LHCN-M2 (cell line): ENCODE measurements around the gene KLHL21. TPM values are rescaled to one million over a fixed set of nuclear protein-coding genes. Genes with fewer than 3 reads are reported as not detected.
"Not testable (repeated sequence)": the region's sequence is repeated elsewhere in the genome, so short reads cannot be mapped to it uniquely, and the experiment has no call there.

Source experiments
- DNase-seq: peaks from one replicate; pipeline ENCODE4 v3.0.0-alpha.2; 2012; ENCODE audit warnings: low read depth
- total RNA-seq: library from RNA; depleted of rRNA; stranded (reverse); fragments of >200 nt; gene quantifications from 2 replicates; pipeline ENCODE4 v1.2.3, GENCODE V29; 2014

Gene KLHL21
- total RNA-seq, 1 experiment from 2014 or later, result 46.8 TPM

DNA sequence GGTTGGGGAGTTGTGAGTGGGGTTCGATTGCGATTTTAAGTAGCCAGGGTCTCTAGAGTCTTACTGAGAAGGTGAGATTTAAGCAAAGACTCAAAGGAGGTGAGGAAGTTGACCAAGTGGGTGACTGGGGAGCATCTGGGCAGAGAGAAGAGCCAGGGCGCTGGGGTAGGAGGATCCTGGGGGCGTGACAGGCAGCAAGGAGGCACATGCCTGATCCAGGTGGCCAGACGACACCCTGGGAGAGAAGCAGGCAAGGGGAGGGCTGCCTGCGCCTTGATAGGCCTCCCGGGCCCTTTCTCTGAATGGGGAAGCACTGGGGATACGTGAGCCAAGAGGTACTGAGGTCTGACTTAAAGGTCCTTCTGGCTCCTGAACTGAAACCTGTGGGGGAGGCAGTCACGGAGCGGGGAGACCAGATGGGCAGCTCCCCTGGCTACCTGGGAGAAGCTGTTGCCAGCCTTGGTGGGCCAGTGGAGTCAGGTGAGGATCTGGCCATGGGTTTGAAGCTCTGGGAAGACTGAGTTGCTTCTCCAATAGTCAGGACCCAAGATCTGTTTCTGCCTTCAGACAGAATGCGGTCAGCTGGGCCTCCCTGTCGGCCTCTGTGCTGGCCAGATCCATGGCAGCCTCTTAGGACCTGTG is 17.5 kb downstream of the KLHL21 start:
- no peak for DNase-seq

- no peak for DNase-seq
These were observed 18.3 kb downstream of the KLHL21 start for GRCh38 chr1:6584126-6585080.

DNA sequence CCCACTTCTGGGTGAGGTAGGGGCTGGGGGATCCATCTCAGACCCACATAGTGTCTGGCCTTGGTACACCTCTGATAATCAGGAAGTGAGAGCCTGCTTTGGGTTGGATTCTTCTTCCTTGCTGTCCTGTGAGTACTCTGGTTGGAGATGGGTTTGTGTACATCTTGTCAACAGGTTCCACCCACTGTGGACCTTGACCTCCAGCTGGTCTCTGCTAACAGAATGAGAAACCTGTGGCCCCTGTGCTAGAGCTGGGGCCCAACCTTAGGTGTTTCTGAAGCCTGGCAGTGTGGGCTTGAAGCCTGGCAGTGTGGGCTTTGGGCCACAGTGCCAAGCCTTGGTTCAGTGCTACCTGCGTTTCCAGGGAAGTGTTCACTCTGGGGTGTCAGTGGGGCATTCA is 20.3 kb downstream of the KLHL21 start:
- no peak for DNase-seq

- DNase-seq, result no peak
These were observed 20.9 kb downstream of the KLHL21 start for GRCh38 chr1:6581561-6582305.

DNA sequence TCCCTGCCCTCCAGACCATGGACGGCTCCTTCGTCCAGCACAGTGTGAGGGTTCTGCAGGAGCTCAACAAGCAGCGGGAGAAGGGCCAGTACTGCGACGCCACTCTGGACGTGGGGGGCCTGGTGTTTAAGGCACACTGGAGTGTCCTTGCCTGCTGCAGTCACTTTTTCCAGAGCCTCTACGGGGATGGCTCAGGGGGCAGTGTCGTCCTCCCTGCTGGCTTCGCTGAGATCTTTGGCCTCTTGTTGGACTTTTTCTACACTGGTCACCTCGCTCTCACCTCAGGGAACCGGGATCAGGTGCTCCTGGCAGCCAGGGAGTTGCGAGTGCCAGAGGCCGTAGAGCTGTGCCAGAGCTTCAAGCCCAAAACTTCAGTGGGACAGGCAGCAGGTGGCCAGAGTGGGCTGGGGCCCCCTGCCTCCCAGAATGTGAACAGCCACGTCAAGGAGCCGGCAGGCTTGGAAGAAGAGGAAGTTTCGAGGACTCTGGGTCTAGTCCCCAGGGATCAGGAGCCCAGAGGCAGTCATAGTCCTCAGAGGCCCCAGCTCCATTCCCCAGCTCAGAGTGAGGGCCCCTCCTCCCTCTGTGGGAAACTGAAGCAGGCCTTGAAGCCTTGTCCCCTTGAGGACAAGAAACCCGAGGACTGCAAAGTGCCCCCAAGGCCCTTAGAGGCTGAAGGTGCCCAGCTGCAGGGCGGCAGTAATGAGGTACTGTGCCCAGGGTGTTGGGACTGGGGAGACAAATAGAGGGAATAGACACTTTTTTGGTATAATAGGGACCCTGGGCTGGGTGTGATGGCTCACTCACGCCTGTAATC is 21.9 kb downstream of the KLHL21 start:
- no peak for DNase-seq

DNA sequence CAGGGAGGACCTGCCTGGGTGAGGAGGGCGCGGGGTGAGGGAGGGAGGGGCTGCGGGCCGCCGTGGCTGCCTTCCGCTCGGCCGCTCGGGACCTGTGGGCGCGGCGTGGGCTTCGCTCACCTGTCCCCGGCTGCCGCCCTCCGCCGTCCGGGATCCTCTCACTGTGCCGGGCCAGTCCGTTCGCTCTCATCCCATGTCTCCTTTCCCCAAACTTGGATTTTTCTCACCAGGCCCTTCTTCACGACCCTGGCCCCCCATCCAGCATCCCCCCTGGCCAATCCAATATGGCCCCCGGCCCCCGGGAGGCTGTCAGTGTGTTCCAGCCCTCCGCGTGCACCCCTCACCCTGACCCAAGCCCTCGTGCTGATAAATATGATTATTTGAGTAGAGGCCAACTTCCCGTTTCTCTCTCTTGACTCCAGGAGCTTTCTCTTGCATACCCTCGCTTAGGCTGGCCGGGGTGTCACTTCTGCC is 22.5 kb downstream of the KLHL21 start:
- DNase-seq, result no peak

DNA sequence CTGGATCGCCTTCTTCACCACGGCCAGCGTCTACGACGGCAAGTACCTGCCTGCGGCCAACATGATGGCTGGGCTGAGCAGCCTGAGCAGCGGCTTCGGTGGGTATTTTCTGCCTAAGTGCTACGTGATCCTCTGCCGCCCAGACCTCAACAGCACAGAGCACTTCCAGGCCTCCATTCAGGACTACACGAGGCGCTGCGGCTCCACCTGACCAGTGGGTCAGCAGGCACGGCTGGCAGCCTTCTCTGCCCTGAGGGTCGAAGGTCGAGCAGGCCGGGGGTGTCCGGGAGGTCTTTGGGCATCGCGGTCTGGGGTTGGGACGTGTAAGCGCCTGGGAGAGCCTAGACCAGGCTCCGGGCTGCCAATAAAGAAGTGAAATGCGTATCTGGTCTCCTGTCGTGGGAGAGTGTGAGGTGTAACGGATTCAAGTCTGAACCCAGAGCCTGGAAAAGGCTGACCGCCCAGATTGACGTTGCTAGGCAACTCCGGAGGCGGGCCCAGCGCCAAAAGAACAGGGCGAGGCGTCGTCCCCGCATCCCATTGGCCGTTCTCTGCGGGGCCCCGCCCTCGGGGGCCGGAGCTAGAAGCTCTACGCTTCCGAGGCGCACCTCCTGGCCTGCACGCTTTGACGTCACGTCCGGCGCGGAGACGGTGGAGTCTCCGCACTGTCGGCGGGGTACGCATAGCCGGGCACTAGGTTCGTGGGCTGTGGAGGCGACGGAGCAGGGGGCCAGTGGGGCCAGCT is 23.1 kb downstream of the KLHL21 start, which contains the start of gene ZBTB48:
TSS of gene ZBTB48 (plus strand) at position 621 of the 745 bp plus-strand sequence. CDS start 616 bp downstream, outside the sequence.
- DNase-seq, result peak; percentile 95

DNA sequence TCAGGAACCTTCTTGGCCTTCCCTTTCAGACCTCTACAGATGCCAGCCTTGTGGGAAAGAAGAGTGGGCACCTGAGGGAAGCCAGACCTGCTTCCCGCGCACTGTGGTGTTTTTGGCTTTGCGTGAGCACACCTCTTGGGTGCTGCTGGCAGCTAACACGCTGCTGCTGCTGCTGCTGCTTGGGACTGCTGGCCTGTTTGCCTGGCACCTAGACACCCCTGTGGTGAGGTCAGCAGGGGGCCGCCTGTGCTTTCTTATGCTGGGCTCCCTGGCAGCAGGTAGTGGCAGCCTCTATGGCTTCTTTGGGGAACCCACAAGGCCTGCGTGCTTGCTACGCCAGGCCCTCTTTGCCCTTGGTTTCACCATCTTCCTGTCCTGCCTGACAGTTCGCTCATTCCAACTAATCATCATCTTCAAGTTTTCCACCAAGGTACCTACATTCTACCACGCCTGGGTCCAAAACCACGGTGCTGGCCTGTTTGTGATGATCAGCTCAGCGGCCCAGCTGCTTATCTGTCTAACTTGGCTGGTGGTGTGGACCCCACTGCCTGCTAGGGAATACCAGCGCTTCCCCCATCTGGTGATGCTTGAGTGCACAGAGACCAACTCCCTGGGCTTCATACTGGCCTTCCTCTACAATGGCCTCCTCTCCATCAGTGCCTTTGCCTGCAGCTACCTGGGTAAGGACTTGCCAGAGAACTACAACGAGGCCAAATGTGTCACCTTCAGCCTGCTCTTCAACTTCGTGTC is 23.9 kb downstream of the KLHL21 start:
- no peak for DNase-seq

DNA sequence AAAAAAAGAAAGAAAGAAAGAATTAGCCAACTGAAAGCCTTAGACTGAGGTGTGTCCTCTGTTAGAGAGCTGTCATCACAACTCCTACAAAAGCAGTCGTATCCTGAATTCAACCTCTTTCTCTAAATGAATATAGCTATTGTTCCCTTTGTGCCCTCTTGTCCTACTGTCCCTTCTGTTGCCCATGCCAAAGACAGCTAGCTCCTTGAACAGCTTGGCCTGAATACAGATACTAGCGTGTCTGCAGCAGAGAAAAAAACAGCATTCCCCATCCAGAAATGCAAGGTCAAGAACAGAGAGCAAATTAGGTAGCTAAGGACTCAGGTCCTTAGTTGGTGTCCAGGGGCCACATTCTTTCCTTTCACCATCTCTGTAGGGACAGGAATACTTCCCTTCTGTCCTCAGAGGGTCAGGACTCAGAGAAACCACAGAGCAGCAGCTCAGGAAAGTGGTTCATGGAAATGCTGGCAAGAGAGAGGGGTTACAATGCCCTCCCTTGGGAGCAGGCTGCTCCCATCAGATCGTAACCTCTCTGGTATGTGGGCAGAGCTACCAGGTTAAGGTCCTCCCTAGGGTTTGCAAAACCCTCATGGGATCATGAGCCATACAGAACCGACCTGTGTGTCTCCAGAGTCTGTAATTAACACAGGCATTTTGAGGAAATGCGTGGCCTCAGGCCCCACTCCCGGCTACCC is 24.7 kb downstream of the KLHL21 start:
- DNase-seq, result peak; percentile 50

DNA sequence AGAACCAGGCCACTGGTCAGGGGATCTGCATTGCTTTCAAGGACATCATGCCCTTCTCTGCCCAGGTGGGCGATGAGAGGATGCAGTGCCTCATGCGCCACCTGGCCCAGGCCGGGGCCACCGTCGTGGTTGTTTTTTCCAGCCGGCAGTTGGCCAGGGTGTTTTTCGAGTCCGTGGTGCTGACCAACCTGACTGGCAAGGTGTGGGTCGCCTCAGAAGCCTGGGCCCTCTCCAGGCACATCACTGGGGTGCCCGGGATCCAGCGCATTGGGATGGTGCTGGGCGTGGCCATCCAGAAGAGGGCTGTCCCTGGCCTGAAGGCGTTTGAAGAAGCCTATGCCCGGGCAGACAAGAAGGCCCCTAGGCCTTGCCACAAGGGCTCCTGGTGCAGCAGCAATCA is 27.9 kb downstream of the KLHL21 start:
- DNase-seq, result no peak

GRCh38 chr1:6574025-6574620 is 28.5 kb downstream of the KLHL21 start:
- DNase-seq, result peak; percentile 80

GRCh38 chr1:6572653-6573383 is 29.9 kb downstream of the KLHL21 start:
- no peak for DNase-seq

GRCh38 chr1:6570987-6571386 is 31.7 kb downstream of the KLHL21 start:
- DNase-seq, result no peak

- DNase-seq, result no peak
These were observed 32.6 kb downstream of the KLHL21 start for GRCh38 chr1:6570100-6570499.

DNA sequence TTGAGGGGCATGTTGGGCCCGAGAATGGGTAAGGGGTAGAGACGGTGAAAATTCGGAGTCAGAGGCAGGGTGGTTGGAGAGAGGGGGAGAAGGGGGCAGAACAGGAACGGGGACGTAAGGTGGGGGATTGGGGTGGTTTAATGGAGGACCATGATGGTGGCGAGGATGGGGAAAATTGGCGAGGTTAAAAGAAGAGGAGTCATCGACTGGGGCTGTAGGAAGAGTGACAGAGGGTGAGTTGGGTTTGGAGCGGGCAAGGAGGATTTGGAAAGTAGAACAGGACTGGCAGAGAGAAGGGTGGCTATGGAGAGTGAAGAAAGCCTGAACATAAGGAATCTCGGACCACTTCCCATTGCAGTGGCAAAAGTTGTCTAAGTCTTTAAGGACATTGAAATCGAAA is 33.6 kb downstream of the KLHL21 start:
- no peak for DNase-seq

- DNase-seq, result no peak
These were observed 42.4 kb downstream of the KLHL21 start for GRCh38 chr1:6560267-6560666.

DNA sequence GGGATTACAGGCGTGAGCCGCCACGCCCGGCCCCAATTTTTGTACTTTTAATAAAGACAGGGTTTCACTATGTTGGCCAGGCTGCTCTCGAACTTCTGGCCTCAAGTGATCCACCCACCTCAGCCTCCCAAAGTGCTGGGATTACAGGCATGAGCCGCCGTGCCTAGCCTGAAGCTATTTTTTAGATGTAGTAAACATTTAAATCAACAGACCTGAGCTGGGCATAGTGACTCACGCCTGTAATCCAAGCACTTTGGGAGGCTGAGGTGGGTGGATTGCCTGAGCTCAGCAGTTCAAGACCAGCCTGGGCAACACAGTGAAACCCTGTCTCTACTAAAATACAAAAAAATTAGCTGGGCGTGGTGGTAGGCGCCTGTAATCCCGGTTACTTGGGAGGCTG is 43.5 kb downstream of the KLHL21 start:
- not testable (repeated sequence) for DNase-seq

DNA sequence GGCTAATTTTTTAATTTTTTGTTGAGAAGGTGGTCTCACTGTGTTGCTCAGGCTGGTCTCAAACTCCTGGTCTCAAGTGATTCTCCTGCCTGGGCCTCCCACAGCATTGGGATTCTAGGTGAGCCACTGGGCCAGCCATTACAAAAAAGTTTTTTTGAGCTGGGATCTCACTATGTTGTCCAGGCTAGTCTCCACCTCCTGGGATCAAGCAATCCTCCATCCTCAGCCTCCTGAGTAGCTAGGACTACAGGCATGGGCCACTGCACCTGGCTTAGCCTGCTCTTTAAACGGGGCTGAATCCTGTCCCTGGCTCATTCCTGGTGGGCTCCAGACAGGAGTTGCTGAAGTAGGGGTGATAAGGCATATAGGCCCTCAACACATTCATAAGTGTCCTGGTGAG is 45.1 kb downstream of the KLHL21 start:
- no peak for DNase-seq
